GM12878 (cell line): ENCODE data around the gene MGLL. TPM values are rescaled to one million over a fixed set of nuclear protein-coding genes. Genes with fewer than 3 reads are reported as not detected.

Experiments used
- ATAC-seq: fragments of 200-7000 bp; cut with Tn5 transposase; 3 replicates; pipeline ENCODE4 v1.9.1; 2020; ENCODE audit warnings: mild to moderate bottlenecking, moderate library complexity
- BruUV-seq: library from RNA; stranded (reverse); fragments of 400-500 nt; replicated peaks from 2 replicates; lab custom pipeline; 2021; lab: Mats Ljungman, UMichigan
- CTCF ChIA-PET: fragments of 300-600 bp; sonication (Branson Sonifier 250); formaldehyde crosslinking; extraction: SDS; loops from one replicate; lab custom pipeline; 2021; ENCODE audit warnings: inconsistent platforms; lab: Yijun Ruan, JAX
- POLR2A ChIA-PET: fragments of 350-600 bp; formaldehyde crosslinking; extraction: SDS; loops from one replicate; lab custom pipeline; 2021; ENCODE audit warnings: inconsistent platforms; lab: Charles Lee
- RAD21 ChIA-PET: fragments of 300-600 bp; sonication (Branson Sonifier 250); formaldehyde crosslinking; loops from one replicate; lab custom pipeline; 2023; ENCODE audit warnings: antibody characterized with exemption; ENCODE audit not compliant: unreplicated experiment; lab: Charles Lee
- SMC1A ChIA-PET: fragments of 300-600 bp; sonication (Branson Sonifier 250); formaldehyde crosslinking; loops from one replicate; lab custom pipeline; 2023; ENCODE audit not compliant: unreplicated experiment, uncharacterized antibody; lab: Charles Lee
- DNase-seq: peaks from one replicate; pipeline ENCODE4 v3.0.0-alpha.2; 2011; ENCODE audit warnings: low read depth, low spot score
- FAIRE-seq: peaks from 3 replicates; lab custom pipeline; 2011; peaks lifted over from hg19 to GRCh38; lab: Jason Lieb, UNC
- H2AFZ ChIP-seq: 2 replicates; pipeline ENCODE4 v1.6.0; 2011; ENCODE audit warnings: low read depth, low read length, control low read depth; ENCODE audit not compliant: control insufficient read depth
- H3K27ac ChIP-seq: 2 replicates; pipeline ENCODE4 v1.5.1; 2011; ENCODE audit warnings: control low read depth; ENCODE audit not compliant: control insufficient read depth, insufficient read depth
- H3K27me3 ChIP-seq, 2 experiments: replicated peaks in 1 of 2; 2 replicates each; pipeline versions ENCODE4 v1.6.0 to v1.6.1; 2011; ENCODE audit warnings: low read length in 1 of 2; ENCODE audit not compliant: control insufficient read depth in 2 of 2, insufficient read depth in 2 of 2
- H3K36me3 ChIP-seq, 2 experiments: 2 replicates each; pipeline ENCODE4 v1.5.1; 2011; ENCODE audit warnings: low read length in 1 of 2; ENCODE audit not compliant: control insufficient read depth in 2 of 2, insufficient read depth in 2 of 2
- H3K4me1 ChIP-seq: 2 replicates; pipeline ENCODE4 v1.6.1; 2011; ENCODE audit warnings: mild to moderate bottlenecking, low read length, moderate library complexity, mixed read lengths; ENCODE audit not compliant: control insufficient read depth, insufficient read depth
- H3K4me2 ChIP-seq: 2 replicates; pipeline ENCODE4 v1.6.0; 2011; ENCODE audit warnings: control low read depth; ENCODE audit not compliant: control insufficient read depth, insufficient read depth
- H3K4me3 ChIP-seq: fragments of 200-600 bp; sonication (generic); 2 replicates; pipeline ENCODE4 v1.5.1; 2016
- H3K79me2 ChIP-seq: 2 replicates; pipeline ENCODE4 v1.6.0; 2011; ENCODE audit warnings: low read length; ENCODE audit not compliant: control insufficient read depth, insufficient read depth
- H3K9ac ChIP-seq: 2 replicates; pipeline ENCODE4 v1.8.0; 2011; ENCODE audit warnings: low read length, control low read depth, mixed read lengths; ENCODE audit not compliant: control insufficient read depth, insufficient read depth
- H3K9me3 ChIP-seq: replicated peaks from 3 replicates; pipeline ENCODE4 v1.5.1; 2011; ENCODE audit warnings: mild to moderate bottlenecking, low read length; ENCODE audit not compliant: control insufficient read depth, insufficient read depth
- H4K20me1 ChIP-seq: 2 replicates; pipeline ENCODE4 v1.6.0; 2011; ENCODE audit not compliant: control insufficient read depth, insufficient read depth
- CHD2 ChIP-seq: IDR thresholded peaks from 2 replicates; pipeline ENCODE4 v1.6.1; 2011; ENCODE audit warnings: low read depth, low read length, improper control_type of control experiment, borderline replicate concordance
- EP300 ChIP-seq, 2 experiments: fragments of 150-350 bp in 1 of 2; IDR thresholded peaks; 2 replicates each; pipeline ENCODE4 v1.6.1; 2011 to 2012; ENCODE audit warnings: low read depth in 2 of 2, low read length in 2 of 2, borderline replicate concordance in 1 of 2, improper control_type of control experiment in 1 of 2, inconsistent platforms in 1 of 2; ENCODE audit not compliant: control insufficient read depth in 1 of 2
- LARP7 ChIP-seq: fragments of 450-650 bp; IDR thresholded peaks from 2 replicates; pipeline ENCODE4 v1.6.1; 2017; ENCODE audit warnings: mild to moderate bottlenecking
- MEF2A ChIP-seq: IDR thresholded peaks from 2 replicates; pipeline ENCODE4 v1.6.1; 2011; ENCODE audit warnings: low read depth, mild to moderate bottlenecking, low read length, moderate library complexity; ENCODE audit not compliant: insufficient read depth
- SREBF1 ChIP-seq: IDR thresholded peaks from 2 replicates; pipeline ENCODE4 v1.6.1; 2012; ENCODE audit warnings: mild to moderate bottlenecking, low read length
- WGBS: methylation state at CpG from one replicate; pipeline ENCODE4 v1.1.6; 2016; ENCODE audit warnings: low lambda C conversion rate; ENCODE audit not compliant: insufficient replicate concordance, insufficient coverage; ENCODE audit errors: missing lambda C conversion rate; 5-methylcytosine and 5-hydroxymethylcytosine counted together
- in situ Hi-C: fragments of 300-500 bp; cut with MboI; formaldehyde crosslinking; loops from 9 replicates; pipeline ENCODE4 v1.14.3; 2018; ENCODE audit warnings: mixed read lengths
- intact Hi-C: fragments of 100-400 bp; cut with micrococcal nuclease; formaldehyde crosslinking; loops from one replicate; pipeline ENCODE4 v1.14.2; 2022; ENCODE audit not compliant: unreplicated experiment
- polyA plus RNA-seq, 11 experiments: library from polyadenylated mRNA; depleted of rRNA in 4 of 11; unstranded in 6 of 11; stranded (reverse) in 5 of 11; fragments of >200 nt; fragmentation: Nextera tagmentation in 4 of 11; fragmentation: Illumina TruSeq in 1 of 11; extraction: Ambion mirVana in 4 of 11; extraction: Trizol in 1 of 11; gene quantifications; 1 replicate in 1 of 11; 2 replicates in 10 of 11; pipeline versions ENCODE4 v1.2.1 to v1.2.3, GENCODE V29; 2011 to 2016; ENCODE audit warnings: inconsistent platforms in 2 of 11, missing spikeins in 2 of 11, low read depth in 1 of 11
- total RNA-seq, 4 experiments: library from RNA; depleted of rRNA in 3 of 4; stranded (reverse); fragments of >200 nt in 3 of 4; fragmentation: Illumina TruSeq in 1 of 4; extraction: Trizol in 1 of 4; gene quantifications; 2 replicates each; pipeline versions ENCODE4 v1.2.1 to v1.2.3, GENCODE V29; 2013 to 2021
- TF ChIP-seq, protein P1 (sequence below): fragments of 150-350 bp; IDR thresholded peaks from 2 replicates; pipeline ENCODE4 v1.6.1; 2014; ENCODE audit warnings: mild to moderate bottlenecking, low read depth, low read length

The MGLL gene
- total and polyA plus RNA-seq, 10 of the 15 experiments (the other 5 are each of a cell fraction or from before 2014, with no cell fraction given) = 44.9 to 177 (median 72.9) TPM

DNA sequence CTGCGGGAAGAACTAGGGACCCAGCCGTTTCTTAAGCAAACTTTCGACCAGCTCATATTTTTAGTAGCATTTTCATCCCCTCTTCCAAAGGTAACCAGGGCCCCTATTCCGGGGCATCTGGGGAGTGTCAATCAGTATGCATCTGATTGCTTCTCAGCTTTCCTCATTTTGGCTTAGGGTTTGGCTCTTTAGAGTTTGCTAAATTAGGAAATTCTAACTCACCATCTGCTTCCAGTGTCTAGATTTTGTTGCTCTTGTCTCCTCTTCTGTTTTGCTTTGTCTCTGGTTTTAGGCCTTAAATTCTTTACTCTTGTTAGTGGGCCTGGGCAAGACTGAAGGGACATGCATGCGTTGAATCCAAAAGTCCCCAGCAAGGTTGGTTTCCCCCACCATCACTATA is 159.2 kb downstream of the MGLL start (continued):
- TF ChIP-seq, protein P1, sequence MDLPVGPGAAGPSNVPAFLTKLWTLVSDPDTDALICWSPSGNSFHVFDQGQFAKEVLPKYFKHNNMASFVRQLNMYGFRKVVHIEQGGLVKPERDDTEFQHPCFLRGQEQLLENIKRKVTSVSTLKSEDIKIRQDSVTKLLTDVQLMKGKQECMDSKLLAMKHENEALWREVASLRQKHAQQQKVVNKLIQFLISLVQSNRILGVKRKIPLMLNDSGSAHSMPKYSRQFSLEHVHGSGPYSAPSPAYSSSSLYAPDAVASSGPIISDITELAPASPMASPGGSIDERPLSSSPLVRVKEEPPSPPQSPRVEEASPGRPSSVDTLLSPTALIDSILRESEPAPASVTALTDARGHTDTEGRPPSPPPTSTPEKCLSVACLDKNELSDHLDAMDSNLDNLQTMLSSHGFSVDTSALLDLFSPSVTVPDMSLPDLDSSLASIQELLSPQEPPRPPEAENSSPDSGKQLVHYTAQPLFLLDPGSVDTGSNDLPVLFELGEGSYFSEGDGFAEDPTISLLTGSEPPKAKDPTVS = no peak
- no peak for TF ChIP-seq EP300 (IDR thresholded peaks at IDR 0.05; ENCODE audit: borderline replicate concordance in 1 of 2, control insufficient read depth in 1 of 2, low read depth in 2 of 2, low read length in 2 of 2)

GRCh38 chr3:127662001-127662469 is 160.3 kb downstream of the MGLL start:
- H3K4me2 ChIP-seq = no peak overlapping the region
- H3K4me3 ChIP-seq = no peak overlapping the region
- POLR2A ChIA-PET = no interaction called here
- no peaks in the 10 kb centered on the region for H4K20me1 ChIP-seq
- H3K9ac ChIP-seq = no peak overlapping the region
- CTCF ChIA-PET = interaction anchor here (0.8 to 0.9 kb wide), 2 partner anchors 11 to 298 kb away, joined by 3 to 4 read pairs; no protein-coding TSS in a partner anchor
- intact Hi-C loops (no loop called here), in situ Hi-C loops (no loop called here)
- ATAC-seq = no peak
- H3K79me2 ChIP-seq = no peaks in the 10 kb centered on the region
- FAIRE-seq = no peak
- H3K27ac ChIP-seq = no peak overlapping the region
- no peaks in the 10 kb centered on the region for H3K27me3 ChIP-seq
- BruUV-seq = no TSS peak
- TF ChIP-seq SREBF1 (no peak), CHD2 (no peak), MEF2A (no peak), LARP7 (no peak)
- RAD21 ChIA-PET = no interaction called here
- no peaks in the 10 kb centered on the region for H3K4me1 ChIP-seq
- H2AFZ ChIP-seq = no peak overlapping the region
- no peak for DNase-seq
- SMC1A ChIA-PET = interaction anchor here (1.0 to 1.3 kb wide), 2 partner anchors 15 to 205 kb away, joined by 3 read pairs; no protein-coding TSS in a partner anchor
- no peaks in the 10 kb centered on the region for H3K9me3 ChIP-seq
- 85% methylated on average over 11 of the region's 11 CpGs for WGBS
- no peaks in the 10 kb centered on the region for H3K36me3 ChIP-seq
